Measurements from ENCODE around the gene FAM240A.

DNA sequence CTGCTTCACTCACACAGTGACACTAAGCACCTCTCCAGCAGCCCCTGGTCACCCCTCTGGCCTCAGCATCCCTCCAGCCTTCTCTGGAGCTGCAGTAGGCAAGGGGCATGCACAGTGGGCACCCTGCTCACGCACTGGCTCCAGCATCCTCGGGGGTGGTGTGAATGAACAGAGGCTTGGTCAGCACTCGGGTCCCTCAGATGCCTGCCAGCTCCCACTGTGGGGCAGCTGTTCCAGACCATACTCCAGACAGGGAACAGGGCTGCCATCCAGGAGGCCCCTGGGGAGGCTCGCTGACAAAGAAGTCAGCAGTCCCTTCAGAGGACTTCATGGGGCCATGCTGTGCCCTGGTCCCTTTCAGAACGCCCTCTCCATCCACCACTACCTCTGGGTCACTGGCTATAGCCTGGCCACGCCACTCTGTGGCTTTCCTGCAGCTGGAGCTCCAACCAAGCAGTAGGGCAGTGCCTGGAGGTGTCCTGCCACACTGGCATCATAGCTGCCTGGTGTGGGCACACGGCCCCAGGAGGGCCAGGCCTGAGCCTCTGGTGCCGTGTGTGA lies 54.8 kb downstream of the FAM240A start:
- TF ChIP-seq, protein P1, sequence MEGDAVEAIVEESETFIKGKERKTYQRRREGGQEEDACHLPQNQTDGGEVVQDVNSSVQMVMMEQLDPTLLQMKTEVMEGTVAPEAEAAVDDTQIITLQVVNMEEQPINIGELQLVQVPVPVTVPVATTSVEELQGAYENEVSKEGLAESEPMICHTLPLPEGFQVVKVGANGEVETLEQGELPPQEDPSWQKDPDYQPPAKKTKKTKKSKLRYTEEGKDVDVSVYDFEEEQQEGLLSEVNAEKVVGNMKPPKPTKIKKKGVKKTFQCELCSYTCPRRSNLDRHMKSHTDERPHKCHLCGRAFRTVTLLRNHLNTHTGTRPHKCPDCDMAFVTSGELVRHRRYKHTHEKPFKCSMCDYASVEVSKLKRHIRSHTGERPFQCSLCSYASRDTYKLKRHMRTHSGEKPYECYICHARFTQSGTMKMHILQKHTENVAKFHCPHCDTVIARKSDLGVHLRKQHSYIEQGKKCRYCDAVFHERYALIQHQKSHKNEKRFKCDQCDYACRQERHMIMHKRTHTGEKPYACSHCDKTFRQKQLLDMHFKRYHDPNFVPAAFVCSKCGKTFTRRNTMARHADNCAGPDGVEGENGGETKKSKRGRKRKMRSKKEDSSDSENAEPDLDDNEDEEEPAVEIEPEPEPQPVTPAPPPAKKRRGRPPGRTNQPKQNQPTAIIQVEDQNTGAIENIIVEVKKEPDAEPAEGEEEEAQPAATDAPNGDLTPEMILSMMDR (IDR thresholded peaks at IDR 0.05), result no peak
- no peak for TF ChIP-seq ZFX (IDR thresholded peaks at IDR 0.05; ENCODE audit: borderline replicate concordance)
